ENCODE measurements around the gene GOLGA6C. TPM values are rescaled to one million over a fixed set of nuclear protein-coding genes. Genes with fewer than 3 reads are reported as not detected.

Gene GOLGA6C
- polyA plus RNA-seq, 3 donors = not detected

DNA sequence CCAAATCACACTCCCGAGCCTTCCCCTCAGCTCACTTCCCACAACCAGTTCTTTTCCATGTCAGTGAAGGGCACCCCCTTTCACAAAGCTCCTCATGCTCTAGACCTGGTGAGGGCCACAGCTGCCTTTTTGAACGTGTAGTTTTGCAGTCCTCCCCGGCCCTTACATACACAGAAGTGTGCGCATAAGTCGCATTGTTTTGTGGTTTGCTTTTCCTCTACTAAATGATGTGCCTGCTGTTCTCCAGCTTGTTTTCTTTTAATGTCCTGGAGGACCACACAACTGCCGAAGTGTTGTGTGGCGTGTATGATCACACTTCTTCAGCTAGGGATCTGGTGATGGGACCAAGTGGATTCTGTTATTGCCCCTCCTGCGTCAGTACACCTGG lies 48.9 kb upstream of the GOLGA6C start:
- H3K4me1 ChIP-seq (ENCODE audit: control insufficient read depth in 1 of 2, insufficient read depth in 2 of 2, low read length in 2 of 2) = peaks cover 24 to 56% of the 10 kb centered on the region in 2 donors
- H3K27ac ChIP-seq (ENCODE audit: low read depth in 1 of 2, low read length in 2 of 2) = peak overlapping the region in 1 of 2 donors; percentile 1
- H3K9ac ChIP-seq (ENCODE audit: insufficient read depth, low read length, poor library complexity, severe bottlenecking) = no peak overlapping the region
- Mint-ChIP-seq H3K4me3 (peak overlapping the region; percentile 58 to 59), H3K4me1 (peaks cover 58% of the 10 kb centered on the region), H3K9me3 (no peaks in the 10 kb centered on the region), H3K27ac (peak overlapping the region in 5 of 7 donors; percentile 15 to 80 (median 40)), H3K36me3 (peaks cover 89 to 99% of the 10 kb centered on the region in 2 donors), H3K27me3 (ENCODE audit: low read depth in 3 of 3) (peaks cover 0 to 3% (median 0%) of the 10 kb centered on the region in 3 donors)
- peak overlapping the region; percentile 23 for H3K4me2 ChIP-seq (replicated peaks; ENCODE audit: extremely low read depth, low read length, poor library complexity, severe bottlenecking)
- no peak overlapping the region for H2AFZ ChIP-seq (ENCODE audit: insufficient read depth, low read depth, low read length, poor library complexity, severe bottlenecking)
- no peaks in the 10 kb centered on the region for H3K9me3 ChIP-seq (replicated peaks in 1 of 2; ENCODE audit: control insufficient read depth in 1 of 2, insufficient read depth in 1 of 2, low read length in 2 of 2)
- WGBS (ENCODE audit: insufficient coverage) = 38% methylated on average over 1 of the region's 8 CpGs
- peaks cover 89 to 93% of the 10 kb centered on the region in 2 donors for H3K36me3 ChIP-seq (replicated peaks in 1 of 2; ENCODE audit: control insufficient read depth in 1 of 2, insufficient read depth in 2 of 2, low read length in 2 of 2)
- H3K27me3 ChIP-seq (ENCODE audit: control insufficient read depth in 2 of 2, insufficient read depth in 2 of 2, low read length in 2 of 2) = no peaks in the 10 kb centered on the region
- TF ChIP-seq, protein P1, sequence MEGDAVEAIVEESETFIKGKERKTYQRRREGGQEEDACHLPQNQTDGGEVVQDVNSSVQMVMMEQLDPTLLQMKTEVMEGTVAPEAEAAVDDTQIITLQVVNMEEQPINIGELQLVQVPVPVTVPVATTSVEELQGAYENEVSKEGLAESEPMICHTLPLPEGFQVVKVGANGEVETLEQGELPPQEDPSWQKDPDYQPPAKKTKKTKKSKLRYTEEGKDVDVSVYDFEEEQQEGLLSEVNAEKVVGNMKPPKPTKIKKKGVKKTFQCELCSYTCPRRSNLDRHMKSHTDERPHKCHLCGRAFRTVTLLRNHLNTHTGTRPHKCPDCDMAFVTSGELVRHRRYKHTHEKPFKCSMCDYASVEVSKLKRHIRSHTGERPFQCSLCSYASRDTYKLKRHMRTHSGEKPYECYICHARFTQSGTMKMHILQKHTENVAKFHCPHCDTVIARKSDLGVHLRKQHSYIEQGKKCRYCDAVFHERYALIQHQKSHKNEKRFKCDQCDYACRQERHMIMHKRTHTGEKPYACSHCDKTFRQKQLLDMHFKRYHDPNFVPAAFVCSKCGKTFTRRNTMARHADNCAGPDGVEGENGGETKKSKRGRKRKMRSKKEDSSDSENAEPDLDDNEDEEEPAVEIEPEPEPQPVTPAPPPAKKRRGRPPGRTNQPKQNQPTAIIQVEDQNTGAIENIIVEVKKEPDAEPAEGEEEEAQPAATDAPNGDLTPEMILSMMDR (IDR thresholded peaks at IDR 0.05) = no peak
- peaks cover 100% of the 10 kb centered on the region for H4K20me1 ChIP-seq (ENCODE audit: insufficient read depth, low read length)
- intact Hi-C loops (cut with micrococcal nuclease) = no loop called here
- no peak for DNase-seq
- peaks cover 92% of the 10 kb centered on the region for H3K79me2 ChIP-seq (ENCODE audit: insufficient read depth, low read length)
- no peak overlapping the region for H3K4me3 ChIP-seq (replicated peaks in 1 of 3; ENCODE audit: low read depth in 2 of 3, low read length in 3 of 3)

DNA sequence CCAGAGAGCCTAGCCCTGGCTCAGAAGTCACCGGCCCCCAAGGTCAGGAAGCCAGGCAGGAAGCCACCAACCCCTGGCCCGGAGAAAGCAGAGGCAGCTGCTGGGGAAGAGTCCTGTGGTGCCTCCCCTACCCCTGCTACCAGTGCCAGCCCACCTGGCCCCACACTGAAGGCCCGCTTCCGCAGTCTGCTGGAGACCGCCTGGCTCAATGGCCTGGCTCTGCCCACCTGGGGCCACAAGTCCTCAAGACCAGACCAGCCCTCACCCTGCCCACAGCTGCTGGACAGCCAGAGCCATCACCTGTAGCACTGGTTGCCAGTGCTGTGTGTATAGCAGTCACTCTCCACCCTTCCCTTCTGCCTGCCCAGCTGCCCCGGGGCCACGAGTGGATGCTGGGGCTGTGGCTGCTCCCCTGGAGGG lies 47.3 kb upstream of the GOLGA6C start:
- no peak overlapping the region for H3K27ac ChIP-seq (ENCODE audit: low read depth in 1 of 2, low read length in 2 of 2)
- H3K79me2 ChIP-seq (ENCODE audit: insufficient read depth, low read length) = peaks cover 77% of the 10 kb centered on the region
- no peak overlapping the region for H3K27ac Mint-ChIP-seq
- intact Hi-C loops (cut with micrococcal nuclease) = no loop called here
- peaks cover 9 to 41% of the 10 kb centered on the region in 2 donors for H3K4me1 ChIP-seq (ENCODE audit: control insufficient read depth in 1 of 2, insufficient read depth in 2 of 2, low read length in 2 of 2)
- H3K9ac ChIP-seq (ENCODE audit: insufficient read depth, low read length, poor library complexity, severe bottlenecking) = no peak overlapping the region
- no peak overlapping the region for H3K4me2 ChIP-seq (replicated peaks; ENCODE audit: extremely low read depth, low read length, poor library complexity, severe bottlenecking)
- no peak overlapping the region for H3K4me3 ChIP-seq (replicated peaks in 1 of 3; ENCODE audit: low read depth in 2 of 3, low read length in 3 of 3)
- TF ChIP-seq, protein P1 (IDR thresholded peaks at IDR 0.05) = no peak
- peaks cover 84 to 87% of the 10 kb centered on the region in 2 donors for H3K36me3 ChIP-seq (replicated peaks in 1 of 2; ENCODE audit: control insufficient read depth in 1 of 2, insufficient read depth in 2 of 2, low read length in 2 of 2)
- H3K4me1 Mint-ChIP-seq = peaks cover 46% of the 10 kb centered on the region
- peaks cover 100% of the 10 kb centered on the region for H4K20me1 ChIP-seq (ENCODE audit: insufficient read depth, low read length)
- H2AFZ ChIP-seq (ENCODE audit: insufficient read depth, low read depth, low read length, poor library complexity, severe bottlenecking) = no peak overlapping the region
- 33% methylated on average over 5 of the region's 7 CpGs for WGBS (ENCODE audit: insufficient coverage)
- no peaks in the 10 kb centered on the region for H3K27me3 ChIP-seq (ENCODE audit: control insufficient read depth in 2 of 2, insufficient read depth in 2 of 2, low read length in 2 of 2)
- H3K4me3 Mint-ChIP-seq = no peak overlapping the region
- peaks cover 77 to 85% of the 10 kb centered on the region in 2 donors for H3K36me3 Mint-ChIP-seq
- no peaks in the 10 kb centered on the region for H3K27me3 Mint-ChIP-seq (ENCODE audit: low read depth in 3 of 3)
- DNase-seq = no peak
- H3K9me3 ChIP-seq (replicated peaks in 1 of 2; ENCODE audit: control insufficient read depth in 1 of 2, insufficient read depth in 1 of 2, low read length in 2 of 2) = no peaks in the 10 kb centered on the region
- no peaks in the 10 kb centered on the region for H3K9me3 Mint-ChIP-seq

Measured in CD14-positive monocyte (primary cell).